Left hindlimb (tissue), 1 donor: ENCODE data around the gene DHX34.
A peak's percentile ranks its signal among the peaks of the same experiment; 100 is the strongest.
"Not testable (repeated sequence)": the region's sequence is repeated elsewhere in the genome, so short reads cannot be mapped to it uniquely, and the experiment has no call there.

Experiments
- DNase-seq: peaks from one replicate; pipeline ENCODE4 v3.0.0-alpha.2; 2018

Gene DHX34

DNA sequence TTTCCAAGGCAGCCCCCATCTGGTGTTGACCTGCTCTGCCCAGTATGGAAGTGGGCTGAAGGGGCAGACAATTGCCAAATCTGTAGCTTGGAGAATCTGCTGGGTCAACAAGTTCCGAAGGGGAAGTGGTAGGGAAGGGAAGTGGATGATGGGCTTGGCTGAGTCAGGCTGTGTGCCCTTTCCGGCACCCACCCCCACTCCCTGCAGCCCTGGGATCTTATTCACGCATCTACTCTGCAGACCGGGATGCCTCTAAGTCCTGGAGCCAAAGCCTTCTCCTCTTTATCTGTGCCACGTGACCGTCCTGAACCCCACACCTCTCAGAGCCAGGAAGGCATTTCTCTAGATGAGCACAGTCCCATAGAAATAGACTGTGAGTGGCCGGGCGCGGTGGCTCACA is 24.6 kb upstream of the DHX34 start:
- no peak for DNase-seq

DNA sequence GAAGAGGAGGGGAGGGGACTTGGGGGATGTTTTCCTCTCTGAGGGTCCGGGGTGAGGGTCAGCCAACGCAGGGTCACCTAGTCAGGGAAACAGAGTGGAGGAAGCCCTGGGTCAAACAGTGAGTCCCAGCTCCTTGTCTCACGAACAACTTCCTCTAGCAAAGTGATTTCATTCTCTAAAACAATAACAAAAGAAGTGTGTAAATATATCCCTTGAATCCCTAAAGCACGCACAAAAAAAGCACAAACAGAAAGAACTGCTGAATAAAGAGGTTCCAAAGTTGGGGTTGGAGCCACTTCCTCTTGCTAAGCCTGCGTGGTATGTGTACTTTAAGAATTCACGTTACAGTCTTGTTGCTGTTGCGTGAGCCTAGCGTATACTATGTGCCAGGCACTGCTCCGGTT is 18.6 kb upstream of the DHX34 start:
- DNase-seq, result peak; percentile 48

DNA sequence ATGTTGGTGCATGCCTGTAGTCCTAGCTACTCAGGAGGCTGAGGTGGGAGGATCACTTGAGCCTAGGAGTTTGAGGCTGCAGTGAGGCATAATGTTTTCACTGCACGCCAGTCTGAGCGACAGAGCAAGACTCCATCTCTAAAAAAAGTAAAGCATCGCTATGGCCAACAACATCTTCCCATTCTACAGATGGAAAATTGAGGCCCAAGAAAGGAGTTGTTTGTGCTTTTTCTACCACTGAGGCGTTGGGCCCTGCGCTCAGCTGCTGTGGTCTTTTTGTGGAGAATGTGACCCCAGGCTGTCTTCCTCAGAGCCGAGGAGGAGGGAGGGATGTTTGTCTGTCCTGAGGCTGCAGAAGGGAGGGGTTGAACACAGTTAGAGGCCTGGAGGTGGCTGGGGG is 17.6 kb upstream of the DHX34 start:
- no peak for DNase-seq

DNA sequence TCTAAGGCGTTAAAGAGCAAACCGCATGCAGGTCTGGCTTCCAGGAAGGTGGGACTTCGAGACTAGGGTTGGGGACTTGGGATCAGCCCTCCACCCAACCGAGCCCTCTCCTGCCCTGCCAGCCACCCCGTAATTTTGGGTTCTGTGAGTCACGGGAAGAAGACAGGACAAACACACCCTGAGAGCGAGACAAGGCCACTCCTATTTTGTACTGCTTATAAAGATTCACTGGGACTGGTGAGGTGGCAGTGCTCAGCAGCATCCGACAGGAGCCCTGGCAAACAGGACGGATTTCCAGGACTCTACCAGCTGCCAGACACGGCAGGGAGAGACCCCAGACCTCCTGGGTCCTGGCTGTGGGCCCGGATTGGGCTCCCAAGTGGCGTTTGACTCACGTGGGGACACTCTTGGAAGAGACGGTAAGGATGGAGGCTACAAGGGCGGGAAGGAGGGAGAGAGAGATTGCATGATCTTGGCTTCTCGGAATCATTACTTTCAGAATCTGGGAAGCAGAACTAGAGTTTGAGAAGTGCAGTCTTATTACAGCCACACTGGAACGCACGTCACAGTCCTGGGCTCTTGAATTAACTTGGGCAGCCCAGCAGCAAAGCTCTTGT is 17.1 kb upstream of the DHX34 start, which contains the start of gene C5AR2:
TSS of gene C5AR2 (plus strand) at position 245 of the 617 bp plus-strand sequence. CDS start 8,625 bp downstream, outside the sequence.
- DNase-seq, result peak; percentile 61

DNA sequence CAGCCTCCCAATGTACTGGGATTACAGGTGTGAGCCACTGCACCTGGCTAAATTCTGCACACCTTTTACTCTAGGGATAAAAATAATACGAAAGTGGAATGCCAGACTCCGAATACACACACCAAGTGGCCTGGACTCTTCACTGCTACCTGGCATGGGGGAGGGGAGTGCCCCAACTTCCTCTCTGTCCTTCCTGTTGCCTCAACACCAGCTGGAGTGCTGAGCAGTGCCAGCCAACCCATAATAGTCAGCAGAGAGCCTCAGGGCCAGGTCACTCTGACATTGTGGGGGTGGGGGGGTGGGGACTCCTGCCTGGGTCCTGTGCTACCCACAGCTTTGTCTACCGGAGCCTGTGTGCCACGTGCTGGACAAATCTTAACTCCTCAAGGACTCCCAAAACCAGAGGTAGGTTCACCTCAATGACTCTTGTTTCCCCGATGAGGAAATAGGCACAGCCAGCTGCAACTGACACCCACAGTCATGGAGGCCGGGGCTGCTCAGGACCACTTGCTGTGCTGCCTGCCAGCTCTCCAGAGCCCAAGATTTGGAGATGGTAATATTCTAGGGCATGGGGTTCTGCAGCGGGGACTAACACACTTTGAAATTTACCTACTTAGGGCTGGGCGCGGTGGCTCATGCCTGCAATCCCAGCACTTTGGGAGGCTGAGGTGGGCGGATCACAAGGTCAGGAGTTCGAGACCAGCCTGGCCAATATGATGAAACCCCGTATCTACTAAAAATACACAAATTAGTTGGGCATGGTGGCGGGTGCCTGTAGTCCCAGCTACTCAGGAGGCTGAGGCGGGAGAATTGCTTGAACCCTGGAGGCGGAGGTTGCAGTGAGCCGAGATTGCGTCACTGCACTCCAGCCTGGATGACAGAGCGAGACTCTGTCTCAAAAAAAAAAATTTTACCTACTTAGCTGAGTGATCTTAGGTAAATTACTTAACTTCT is 12.1 kb upstream of the DHX34 start:
- peak; percentile 40 for DNase-seq

DNA sequence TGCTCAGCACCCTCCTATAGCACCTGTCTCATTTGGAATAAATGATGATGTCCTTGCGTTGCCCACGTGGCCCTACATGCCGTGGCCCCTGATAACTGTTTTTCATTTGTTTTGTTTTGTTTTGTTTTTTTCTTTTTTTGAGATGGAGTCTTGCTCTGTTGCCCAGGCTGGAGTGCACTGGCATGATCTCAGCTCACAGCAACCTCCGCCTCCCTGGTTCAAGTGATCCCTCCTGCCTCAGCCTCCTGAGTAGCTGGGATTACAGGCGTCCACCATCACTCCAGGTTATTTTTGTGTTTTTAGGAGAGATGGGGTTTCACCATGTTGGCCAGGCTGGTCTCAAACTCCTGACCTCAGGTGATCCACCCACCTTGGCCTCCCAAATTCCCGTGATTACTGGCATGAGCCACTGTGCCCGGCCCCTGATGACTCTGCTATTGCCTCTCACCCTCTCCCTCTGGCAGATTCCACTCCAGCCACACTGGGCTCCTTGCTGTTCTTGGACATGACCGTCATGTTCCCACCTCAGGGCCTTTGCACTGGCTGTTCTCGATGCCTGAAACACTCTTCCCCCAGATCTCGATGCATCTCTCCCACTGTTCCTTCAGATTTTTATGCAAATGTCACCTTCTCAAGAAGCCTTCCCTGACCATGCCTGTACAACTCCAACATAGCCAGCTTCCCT is 9.8 kb upstream of the DHX34 start:
- DNase-seq, result no peak

DNA sequence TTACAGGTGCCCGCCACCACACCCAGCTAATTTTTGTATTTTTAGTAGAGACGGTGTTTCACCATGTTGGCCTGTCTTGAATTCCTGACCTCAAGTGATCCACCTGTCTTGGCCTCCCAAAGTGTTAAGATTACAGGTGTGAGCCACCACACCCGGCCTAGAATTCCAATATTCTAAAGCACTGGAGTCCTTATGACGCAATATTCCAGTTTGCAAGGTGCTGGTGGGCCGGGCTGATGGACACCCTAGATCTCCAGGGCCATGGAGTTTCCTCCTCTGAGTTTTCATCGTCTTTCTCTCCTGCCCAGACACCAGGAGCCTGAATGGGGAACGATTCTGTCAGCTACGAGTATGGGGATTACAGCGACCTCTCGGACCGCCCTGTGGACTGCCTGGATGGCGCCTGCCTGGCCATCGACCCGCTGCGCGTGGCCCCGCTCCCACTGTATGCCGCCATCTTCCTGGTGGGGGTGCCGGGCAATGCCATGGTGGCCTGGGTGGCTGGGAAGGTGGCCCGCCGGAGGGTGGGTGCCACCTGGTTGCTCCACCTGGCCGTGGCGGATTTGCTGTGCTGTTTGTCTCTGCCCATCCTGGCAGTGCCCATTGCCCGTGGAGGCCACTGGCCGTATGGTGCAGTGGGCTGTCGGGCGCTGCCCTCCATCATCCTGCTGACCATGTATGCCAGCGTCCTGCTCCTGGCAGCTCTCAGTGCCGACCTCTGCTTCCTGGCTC is 8.5 kb upstream of the DHX34 start:
- DNase-seq, result no peak

DNA sequence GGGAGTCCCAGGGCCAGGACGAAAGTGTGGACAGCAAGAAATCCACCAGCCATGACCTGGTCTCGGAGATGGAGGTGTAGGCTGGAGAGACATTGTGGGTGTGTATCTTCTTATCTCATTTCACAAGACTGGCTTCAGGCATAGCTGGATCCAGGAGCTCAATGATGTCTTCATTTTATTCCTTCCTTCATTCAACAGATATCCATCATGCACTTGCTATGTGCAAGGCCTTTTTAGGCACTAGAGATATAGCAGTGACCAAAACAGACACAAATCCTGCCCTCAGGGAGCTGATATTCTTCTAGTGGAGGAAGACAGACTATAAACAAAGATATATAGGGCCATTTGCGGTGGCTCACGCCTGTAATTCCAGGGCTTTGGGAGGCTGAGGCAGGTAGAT is 7.4 kb upstream of the DHX34 start:
- no peak for DNase-seq

DNA sequence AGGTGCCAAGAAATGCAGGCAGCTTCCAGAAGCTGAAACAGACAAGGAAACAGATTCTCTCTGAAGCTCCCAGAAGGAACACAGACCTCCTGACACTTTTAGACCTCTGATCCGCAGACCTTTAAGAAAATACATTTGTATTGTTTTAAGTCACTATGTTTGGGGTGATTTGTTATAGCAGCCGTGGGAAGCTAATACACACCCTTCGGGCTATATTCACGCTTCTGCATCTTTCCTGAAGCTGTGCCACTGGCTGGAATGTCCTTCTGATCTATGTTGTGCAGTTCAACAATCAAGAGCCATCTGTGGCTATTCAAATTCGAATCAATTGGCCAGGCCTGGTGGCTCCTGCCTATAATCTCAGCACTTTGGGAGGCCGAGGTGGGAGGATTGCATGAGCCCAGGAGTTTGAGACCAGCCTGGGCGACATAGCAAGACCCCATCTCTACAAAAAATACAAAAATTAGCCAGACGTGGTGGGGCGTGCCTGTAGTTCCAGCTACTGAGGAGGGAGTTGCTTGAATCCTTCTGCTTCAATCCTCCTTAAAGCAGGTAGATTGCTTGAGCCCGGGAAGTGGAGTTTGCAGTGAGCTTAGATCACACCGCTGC is 5.8 kb upstream of the DHX34 start:
- no peak for DNase-seq

DNA sequence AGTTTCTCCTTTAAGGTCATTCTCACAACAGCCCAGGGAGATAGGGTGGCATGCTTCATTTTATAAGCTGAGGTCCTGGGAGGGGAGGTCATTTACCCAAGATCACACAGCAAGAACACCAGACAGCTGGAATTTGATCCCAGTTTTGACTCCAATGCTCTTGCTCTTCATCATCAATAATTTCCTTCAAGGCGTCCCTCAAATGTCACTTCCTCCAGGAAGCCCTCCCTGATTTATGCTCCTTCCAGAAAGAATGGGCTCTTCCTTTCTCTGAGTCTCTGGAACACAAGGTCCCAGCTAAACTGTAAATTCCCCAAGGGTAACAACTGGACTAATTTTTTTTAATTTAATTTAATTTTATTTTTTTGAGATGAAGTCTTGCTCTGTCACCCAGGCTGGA is 4.7 kb upstream of the DHX34 start:
- DNase-seq, result no peak

DNA sequence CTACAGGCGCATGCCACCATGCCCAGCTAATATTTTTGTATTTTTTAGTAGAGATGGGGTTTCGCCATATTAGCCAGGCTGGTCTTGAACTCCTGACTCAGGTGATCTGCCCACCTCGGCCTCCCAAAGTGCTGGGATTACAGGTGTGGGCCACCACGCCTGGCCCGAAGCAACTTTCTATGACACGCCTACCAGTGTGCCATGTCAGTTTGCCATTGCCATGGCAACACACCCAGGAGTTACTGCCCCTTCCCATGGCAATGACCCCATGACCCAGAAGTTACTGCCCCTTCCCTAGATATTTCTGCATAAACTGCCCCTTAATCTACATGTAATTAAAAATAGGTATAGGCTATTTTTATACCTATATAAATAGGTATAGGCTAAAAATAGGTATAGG is 3.1 kb upstream of the DHX34 start:
- not testable (repeated sequence) for DNase-seq

DNA sequence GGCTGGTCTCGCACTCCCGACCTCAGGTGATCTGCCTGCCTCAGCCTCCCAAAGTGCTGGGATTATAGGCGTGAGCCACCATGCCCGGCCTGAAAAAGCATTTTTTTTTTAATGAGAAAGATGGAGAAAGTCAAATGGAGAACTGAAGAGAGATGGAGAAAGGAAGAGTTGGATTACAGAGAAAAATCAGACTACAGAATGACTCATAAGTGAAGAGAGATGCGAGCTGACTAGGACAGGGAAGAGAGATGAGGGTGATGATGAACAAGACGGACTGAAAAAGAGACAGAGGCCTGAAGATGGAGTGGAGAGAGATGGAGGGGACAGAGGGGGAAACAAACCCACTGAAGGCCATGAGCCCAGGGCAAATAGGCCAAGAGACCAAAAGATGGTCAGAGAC is 1.5 kb downstream of the DHX34 start:
- DNase-seq, result no peak

DNA sequence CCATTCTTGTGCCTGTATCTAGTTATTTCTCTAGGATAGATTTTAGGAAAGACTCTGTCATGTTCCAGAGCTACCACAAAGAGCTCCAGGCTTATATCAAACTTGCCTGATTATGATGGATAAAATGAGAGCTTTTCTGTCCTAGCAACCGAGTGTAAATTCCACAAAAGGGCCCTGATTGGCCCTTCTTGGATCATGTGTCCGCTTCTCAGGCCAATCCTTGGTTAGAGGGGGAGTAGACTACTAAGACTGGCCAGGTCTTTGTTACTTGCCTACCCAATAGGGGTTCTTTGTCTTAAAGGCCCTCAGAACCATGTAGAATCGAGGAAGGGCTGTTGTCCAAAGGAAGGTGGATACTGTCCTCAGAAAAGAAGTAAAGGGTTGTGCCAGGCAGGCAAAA is 2.4 kb downstream of the DHX34 start:
- no peak for DNase-seq

DNA sequence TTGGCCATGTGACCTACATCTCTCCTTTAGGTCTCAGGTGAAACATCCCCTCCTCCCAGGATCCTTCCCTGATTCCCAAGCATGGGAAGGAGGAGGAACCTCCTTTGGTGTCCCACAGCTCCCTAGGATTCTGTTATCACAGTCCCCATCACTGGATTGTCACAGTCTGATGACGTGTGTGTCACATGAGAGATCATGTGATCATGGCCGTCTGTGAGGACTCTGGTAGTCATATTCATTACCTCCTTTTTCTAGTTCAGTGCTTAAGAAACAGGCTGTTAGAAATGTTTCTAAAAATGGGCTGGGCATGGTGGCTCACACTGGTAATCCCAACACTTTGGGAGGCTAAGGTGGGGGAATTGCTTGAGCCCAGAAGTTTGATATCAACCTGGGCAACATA is 3.0 kb downstream of the DHX34 start:
- DNase-seq, result no peak

DNA sequence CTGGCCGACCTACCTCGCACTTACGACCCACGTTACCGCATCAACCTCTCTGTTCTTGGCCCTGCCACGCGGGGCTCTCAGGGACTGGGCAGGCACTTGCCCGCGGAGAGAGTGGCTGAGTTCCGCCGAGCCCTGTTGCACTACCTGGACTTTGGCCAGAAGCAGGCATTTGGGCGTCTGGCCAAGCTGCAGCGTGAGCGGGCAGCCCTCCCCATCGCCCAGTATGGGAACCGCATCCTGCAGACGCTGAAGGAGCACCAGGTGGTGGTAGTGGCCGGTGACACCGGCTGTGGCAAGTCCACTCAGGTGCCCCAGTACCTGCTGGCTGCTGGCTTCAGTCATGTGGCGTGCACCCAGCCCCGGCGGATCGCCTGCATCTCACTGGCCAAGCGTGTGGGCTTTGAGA is 4.2 kb downstream of the DHX34 start:
- no peak for DNase-seq

DNA sequence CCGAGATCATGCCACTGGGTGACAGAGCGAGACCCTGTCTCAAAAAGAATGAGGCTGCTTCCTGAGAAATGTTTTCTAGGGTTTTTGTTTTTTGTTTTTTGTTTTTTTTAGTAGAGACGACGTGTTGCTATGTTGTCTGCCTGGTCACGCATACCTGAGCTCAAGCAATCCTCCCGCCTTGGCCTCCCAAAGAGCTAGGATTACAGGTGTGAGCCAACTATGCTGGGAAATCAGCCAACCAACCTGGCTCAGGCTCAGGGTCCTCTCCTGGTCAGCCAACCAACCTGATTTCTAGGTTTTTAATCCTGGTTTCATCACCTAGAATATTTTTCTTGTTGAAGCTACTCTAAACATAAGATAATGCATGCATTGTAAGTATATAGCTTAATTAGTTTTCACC is 7.8 kb downstream of the DHX34 start:
- DNase-seq, result no peak

DNA sequence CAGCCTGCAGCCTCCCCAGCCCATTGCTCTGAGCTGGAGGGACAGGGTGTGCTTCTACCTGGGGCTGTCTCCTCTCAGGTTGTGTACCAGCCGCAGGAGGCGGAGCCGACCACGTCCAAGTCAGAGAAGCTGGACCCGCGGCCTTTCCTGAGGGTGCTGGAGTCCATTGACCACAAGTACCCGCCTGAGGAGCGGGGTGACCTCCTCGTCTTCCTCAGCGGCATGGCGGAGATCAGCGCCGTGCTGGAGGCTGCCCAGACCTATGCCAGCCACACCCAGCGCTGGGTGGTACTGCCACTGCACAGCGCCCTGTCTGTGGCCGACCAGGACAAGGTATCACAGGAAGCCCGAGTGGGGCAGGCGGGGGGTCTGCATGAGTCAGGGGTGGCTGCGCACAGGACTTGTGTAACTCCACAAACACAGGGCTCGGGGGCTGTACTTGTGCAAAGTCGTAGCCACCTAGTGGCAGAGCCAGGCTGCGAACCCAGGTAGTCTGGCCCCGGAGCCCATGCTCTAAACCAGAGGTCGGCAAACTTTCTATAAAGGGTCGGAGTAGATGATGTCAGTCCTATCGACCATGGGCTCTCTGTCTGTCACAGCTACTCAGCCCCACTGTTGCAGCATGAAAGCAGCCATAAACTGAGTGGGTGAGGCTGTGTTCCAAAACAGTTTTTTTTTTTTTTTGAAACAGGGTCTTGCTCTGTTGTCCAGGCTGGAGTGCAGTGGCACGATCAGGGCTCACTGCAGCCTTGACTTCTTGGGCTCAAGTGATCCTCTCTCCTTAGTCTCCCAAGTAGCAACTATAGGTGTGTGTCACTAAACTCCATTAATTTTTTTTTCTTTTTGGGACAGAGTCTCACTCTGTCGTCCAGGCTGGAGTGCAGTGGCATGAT is 8.9 kb downstream of the DHX34 start:
- no peak for DNase-seq

DNA sequence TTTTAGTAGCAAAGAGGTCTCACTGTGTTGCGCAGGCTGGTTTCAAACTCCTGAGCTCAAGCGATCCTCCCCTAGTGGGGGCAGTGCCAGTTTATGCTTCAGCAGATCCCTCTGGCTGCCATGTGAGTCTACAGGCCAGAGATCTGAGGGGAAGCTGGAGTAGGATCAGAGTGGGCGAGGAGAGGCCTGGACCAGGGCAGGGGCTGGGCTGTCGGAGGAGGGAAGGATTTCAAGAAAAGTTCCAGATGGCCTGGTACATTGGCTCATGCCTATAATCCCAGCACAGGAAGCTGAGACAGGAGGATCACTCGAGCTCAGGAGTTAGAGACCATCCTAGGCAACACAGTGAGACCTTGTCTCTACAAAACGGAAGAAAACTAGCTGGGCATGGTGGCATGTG is 9.8 kb downstream of the DHX34 start:
- no peak for DNase-seq

DNA sequence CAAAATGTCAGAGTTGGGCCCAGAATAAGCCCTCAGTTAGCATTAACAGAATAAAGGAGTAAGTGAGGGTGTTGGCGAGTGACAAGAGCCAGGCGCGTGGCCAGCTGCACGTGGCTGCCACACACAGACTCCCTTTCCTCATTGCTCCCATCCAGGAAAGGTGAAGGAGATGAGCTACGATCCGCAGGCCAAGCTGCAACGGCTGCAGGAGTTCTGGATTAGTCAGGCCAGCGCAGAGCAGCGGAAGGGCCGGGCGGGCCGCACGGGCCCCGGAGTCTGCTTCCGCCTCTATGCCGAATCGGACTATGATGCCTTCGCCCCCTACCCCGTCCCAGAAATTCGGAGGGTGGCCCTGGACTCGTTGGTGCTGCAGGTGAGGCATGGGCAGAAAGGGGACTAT is 13.2 kb downstream of the DHX34 start:
- no peak for DNase-seq

DNA sequence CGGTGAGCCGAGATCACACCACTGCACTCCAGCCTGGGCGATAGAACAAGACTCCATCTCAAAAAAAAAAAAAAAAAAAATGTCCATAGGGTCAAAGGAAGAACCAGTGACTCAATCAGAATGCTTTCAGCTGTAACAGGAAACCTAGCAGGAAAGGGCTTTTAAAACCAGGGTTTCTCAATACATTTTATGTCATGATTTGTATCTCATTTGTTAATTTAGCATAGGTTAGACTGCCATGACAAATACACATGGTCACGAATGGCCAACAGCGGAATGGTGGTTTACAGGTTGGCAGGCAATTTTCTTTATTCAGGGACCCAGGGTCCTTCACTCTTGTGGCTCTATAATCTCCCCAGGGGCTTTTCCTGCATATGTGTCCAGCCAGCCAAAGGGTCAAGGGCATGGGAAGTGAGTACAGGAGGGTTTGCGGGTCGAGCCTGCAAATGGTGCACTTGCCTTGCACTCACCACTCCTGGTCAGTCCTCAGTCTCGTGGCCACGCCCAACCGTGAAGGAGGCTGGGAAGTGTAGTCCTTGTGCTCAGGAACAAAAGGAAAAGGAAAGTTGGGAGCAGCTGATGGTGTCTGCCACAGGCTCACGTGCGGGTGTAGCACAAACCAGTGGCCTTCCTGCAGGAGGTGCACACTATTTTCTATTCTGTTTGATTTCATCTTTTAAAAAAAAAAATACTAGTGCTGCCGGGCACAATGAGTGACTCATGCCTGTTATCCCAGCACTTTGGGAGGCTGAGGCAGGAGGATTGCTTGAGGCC is 14.8 kb downstream of the DHX34 start:
- no peak for DNase-seq

DNA sequence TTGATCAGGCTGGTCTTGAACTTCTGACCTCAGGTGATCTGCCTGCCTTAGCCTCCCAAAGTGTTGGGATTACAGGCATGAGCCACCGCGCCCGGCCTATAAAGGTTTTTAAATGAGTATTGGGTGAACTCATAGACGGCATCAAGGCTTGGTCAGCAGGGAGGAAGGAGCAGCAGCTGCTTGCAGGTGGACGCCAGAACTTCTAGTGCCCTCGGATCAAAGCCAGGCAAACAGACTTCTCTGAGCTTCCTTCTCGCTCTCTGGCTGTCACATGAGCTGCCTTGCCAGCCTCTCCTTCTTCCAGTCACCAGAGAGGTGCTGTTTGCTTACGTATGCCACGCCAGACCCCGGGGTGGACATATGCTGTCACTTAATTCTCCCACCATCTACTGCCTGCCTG is 16.3 kb downstream of the DHX34 start:
- not testable (repeated sequence) for DNase-seq
